Trophoblast cell (in vitro differentiated cells and primary cell): ENCODE measurements around the gene MLXIPL.
A peak's percentile ranks its signal among the peaks of the same experiment; 100 is the strongest.
"Not testable (repeated sequence)": the region's sequence is repeated elsewhere in the genome, so short reads cannot be mapped to it uniquely, and the experiment has no call there.

ENCODE experiments used
- DNase-seq, 2 donors: peaks; one replicate each; pipeline ENCODE4 v3.0.0-alpha.2; 2016
- H2AFZ ChIP-seq: 2 replicates; pipeline ENCODE4 v1.6.1; 2013; ENCODE audit warnings: low read length, moderate library complexity, mild to moderate bottlenecking; ENCODE audit not compliant: insufficient read depth, poor library complexity
- H2AK5ac ChIP-seq: 2 replicates; pipeline ENCODE4 v1.6.1; 2013; ENCODE audit warnings: mild to moderate bottlenecking, low read length
- H2BK120ac ChIP-seq: 2 replicates; pipeline ENCODE4 v1.6.1; 2013; ENCODE audit warnings: low read length, mild to moderate bottlenecking, moderate library complexity; ENCODE audit not compliant: insufficient read depth, poor library complexity
- H2BK12ac ChIP-seq: 2 replicates; pipeline ENCODE4 v1.6.1; 2013; ENCODE audit warnings: mild to moderate bottlenecking, low read length, moderate library complexity
- H2BK5ac ChIP-seq: 2 replicates; pipeline ENCODE4 v1.6.1; 2013; ENCODE audit warnings: low read length, low read depth, moderate library complexity, mild to moderate bottlenecking; ENCODE audit not compliant: poor library complexity
- H3K14ac ChIP-seq: 2 replicates; pipeline ENCODE4 v1.6.1; 2013; ENCODE audit warnings: mild to moderate bottlenecking, low read length
- H3K18ac ChIP-seq: 2 replicates; pipeline ENCODE4 v1.6.1; 2013; ENCODE audit warnings: mild to moderate bottlenecking, low read length
- H3K23ac ChIP-seq: 2 replicates; pipeline ENCODE4 v1.6.1; 2013; ENCODE audit warnings: low read length
- H3K27ac ChIP-seq: 2 replicates; pipeline ENCODE4 v1.5.1; 2013; ENCODE audit warnings: low read depth, mild to moderate bottlenecking, inconsistent platforms, low read length, moderate library complexity
- H3K27me3 ChIP-seq: 2 replicates; pipeline ENCODE4 v1.6.1; 2013; ENCODE audit warnings: inconsistent platforms, mild to moderate bottlenecking, low read length, moderate library complexity; ENCODE audit not compliant: insufficient read depth
- H3K36me3 ChIP-seq, 2 experiments: 1 replicate in 1 of 2; 2 replicates in 1 of 2; pipeline ENCODE4 v1.6.1; 2013; ENCODE audit warnings: low read length in 2 of 2, mild to moderate bottlenecking in 2 of 2, moderate library complexity in 1 of 2; ENCODE audit not compliant: insufficient read depth in 2 of 2, control insufficient read depth in 1 of 2
- H3K4ac ChIP-seq: 2 replicates; pipeline ENCODE4 v1.6.1; 2013; ENCODE audit warnings: low read depth, mild to moderate bottlenecking, low read length, moderate library complexity
- H3K4me1 ChIP-seq, 2 experiments: 1 replicate in 1 of 2; 2 replicates in 1 of 2; pipeline ENCODE4 v1.6.1; 2013; ENCODE audit warnings: low read length in 2 of 2, mild to moderate bottlenecking in 2 of 2, moderate library complexity in 1 of 2; ENCODE audit not compliant: insufficient read depth in 2 of 2, control insufficient read depth in 1 of 2
- H3K4me2 ChIP-seq: 2 replicates; pipeline ENCODE4 v1.6.1; 2013; ENCODE audit warnings: inconsistent platforms, mild to moderate bottlenecking, low read length, moderate library complexity
- H3K4me3 ChIP-seq: 2 replicates; pipeline ENCODE4 v1.5.1; 2013; ENCODE audit warnings: mild to moderate bottlenecking, low read depth, low read length, inconsistent platforms
- H3K79me1 ChIP-seq: one replicate; pipeline ENCODE4 v1.6.1; 2013; ENCODE audit warnings: low read length
- H3K79me2 ChIP-seq: 2 replicates; pipeline ENCODE4 v1.6.1; 2013; ENCODE audit warnings: low read length, mild to moderate bottlenecking; ENCODE audit not compliant: control insufficient read depth, insufficient read depth, poor library complexity
- H3K9ac ChIP-seq: 2 replicates; pipeline ENCODE4 v1.6.1; 2013; ENCODE audit warnings: mild to moderate bottlenecking, low read length
- H3K9me3 ChIP-seq: 2 replicates; pipeline ENCODE4 v1.6.1; 2013; ENCODE audit warnings: low read depth, mild to moderate bottlenecking, control low read depth, inconsistent platforms, low read length; ENCODE audit not compliant: insufficient read depth
- H4K12ac ChIP-seq: 2 replicates; pipeline ENCODE4 v1.6.1; 2013; ENCODE audit warnings: low read depth, mild to moderate bottlenecking, low read length, moderate library complexity
- H4K8ac ChIP-seq: 2 replicates; pipeline ENCODE4 v1.6.1; 2013; ENCODE audit warnings: low read depth, mild to moderate bottlenecking, low read length, moderate library complexity
- H4K91ac ChIP-seq: one replicate; pipeline ENCODE4 v1.6.1; 2013; ENCODE audit warnings: low read depth, mild to moderate bottlenecking, low read length, moderate library complexity
- WGBS: extraction: QIAGEN DNeasy Blood & Tissue Kit; methylation state at CpG from one replicate; pipeline ENCODE4 v1.1.7; 2013; ENCODE audit warnings: missing lambda C conversion rate; ENCODE audit not compliant: insufficient read length, insufficient coverage; ENCODE audit errors: extremely low coverage; 5-methylcytosine and 5-hydroxymethylcytosine counted together

Gene MLXIPL

DNA sequence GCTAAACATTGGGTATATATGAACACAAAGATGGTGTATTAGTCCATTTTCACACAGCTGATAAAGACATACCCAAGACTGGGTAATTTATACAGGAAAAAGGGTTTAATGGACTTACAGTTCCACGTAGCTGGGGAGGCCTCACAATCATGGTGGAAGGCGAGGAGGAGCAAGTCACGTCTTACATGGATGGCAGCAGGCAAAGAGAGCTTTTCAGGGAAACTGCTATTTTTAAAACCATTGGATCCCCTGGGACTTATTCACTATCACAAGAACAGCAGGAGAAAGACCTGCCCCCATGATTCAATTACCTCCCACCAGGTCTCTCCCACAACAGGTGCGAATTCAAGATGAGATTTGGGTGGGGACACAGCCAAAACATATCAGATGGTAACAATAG lies 31.0 kb upstream of the MLXIPL start:
- not testable (repeated sequence) for H3K4me3 ChIP-seq, H2AFZ ChIP-seq, H3K27me3 ChIP-seq, H3K4me1 ChIP-seq, H3K18ac ChIP-seq, H3K9me3 ChIP-seq, H3K79me1 ChIP-seq, DNase-seq, H3K9ac ChIP-seq, H4K8ac ChIP-seq, H3K4me2 ChIP-seq, H2AK5ac ChIP-seq, H2BK5ac ChIP-seq, H4K91ac ChIP-seq, H3K4ac ChIP-seq, H3K23ac ChIP-seq, H3K27ac ChIP-seq, H3K14ac ChIP-seq, H3K79me2 ChIP-seq, H3K36me3 ChIP-seq, H2BK120ac ChIP-seq, H4K12ac ChIP-seq, H2BK12ac ChIP-seq
- WGBS, result no CpG with 5 or more reads among the region's 4 CpGs

DNA sequence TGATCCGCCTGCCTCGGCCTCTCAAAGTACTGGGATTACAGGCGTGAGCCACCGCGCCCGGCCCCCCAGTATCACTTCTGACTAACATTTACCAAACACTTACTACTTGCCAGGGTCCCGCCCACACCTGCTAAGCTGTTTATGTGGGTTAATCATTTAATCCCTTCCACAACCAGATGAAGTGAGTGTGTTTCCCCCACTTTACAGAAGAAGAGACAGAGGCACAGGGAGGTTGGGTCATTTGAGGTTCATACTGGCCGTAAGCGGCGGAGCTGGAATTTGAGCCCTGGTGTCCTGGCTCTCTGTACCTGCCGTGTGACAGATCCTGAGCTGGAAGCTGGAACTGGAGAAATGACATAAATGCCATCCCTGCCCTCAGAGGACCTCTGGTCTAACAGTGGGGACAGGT lies 28.2 kb upstream of the MLXIPL start:
- H3K4ac ChIP-seq, result no peak overlapping the region
- H3K14ac ChIP-seq, result no peak overlapping the region
- no peaks in the 10 kb centered on the region for H3K79me1 ChIP-seq

DNA sequence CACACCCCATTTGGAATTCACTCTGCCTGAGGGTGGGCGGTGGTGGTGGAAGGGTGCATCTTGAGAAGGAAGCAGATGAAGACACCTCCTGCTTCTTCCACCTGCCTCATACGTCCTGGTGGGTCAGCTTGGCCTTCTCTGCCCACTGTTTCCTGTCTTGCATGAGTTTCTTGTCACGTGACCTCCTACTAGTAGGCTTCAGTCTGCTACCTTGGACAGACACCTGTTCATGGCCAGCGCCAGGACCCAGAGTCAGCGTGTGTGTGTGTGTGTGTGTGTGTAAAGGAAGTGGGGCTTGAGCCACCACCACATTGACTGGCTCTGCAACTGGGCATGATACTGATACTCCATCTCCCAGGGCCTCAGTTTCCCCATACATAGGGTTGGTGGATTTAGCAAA lies 26.2 kb upstream of the MLXIPL start:
- H4K91ac ChIP-seq, result no peak overlapping the region
- no peak overlapping the region for H2BK120ac ChIP-seq
- H2AK5ac ChIP-seq, result no peak overlapping the region
- H3K4me2 ChIP-seq, result no peak overlapping the region
- no peaks in the 10 kb centered on the region for H3K36me3 ChIP-seq
- H3K27ac ChIP-seq, result no peak overlapping the region
- DNase-seq, result no peak
- H3K4me3 ChIP-seq, result peak overlapping the region; percentile 0
- peaks cover 4% of the 10 kb centered on the region for H3K9me3 ChIP-seq
- H2AFZ ChIP-seq, result no peak overlapping the region
- WGBS, result no CpG with 5 or more reads among the region's 5 CpGs
- no peak overlapping the region for H2BK12ac ChIP-seq
- H3K14ac ChIP-seq, result no peak overlapping the region
- H3K18ac ChIP-seq, result no peak overlapping the region
- no peaks in the 10 kb centered on the region for H3K79me1 ChIP-seq
- H3K27me3 ChIP-seq, result peaks cover 30% of the 10 kb centered on the region
- H3K23ac ChIP-seq, result no peak overlapping the region
- H4K12ac ChIP-seq, result no peak overlapping the region
- peaks cover 0 to 4% of the 10 kb centered on the region in 2 experiments for H3K4me1 ChIP-seq
- H3K4ac ChIP-seq, result no peak overlapping the region
- no peak overlapping the region for H4K8ac ChIP-seq
- H2BK5ac ChIP-seq, result no peak overlapping the region
- H3K9ac ChIP-seq, result no peak overlapping the region
- no peaks in the 10 kb centered on the region for H3K79me2 ChIP-seq

More for the DNA sequence above, 28.2 kb upstream of the MLXIPL start:
- Histone ChIP-seq H3K4me2 (no peak overlapping the region), H4K91ac (no peak overlapping the region), H3K4me1 (peaks cover 0 to 4% of the 10 kb centered on the region in 2 experiments), H4K12ac (no peak overlapping the region), H3K27ac (no peak overlapping the region), H3K9ac (no peak overlapping the region), H2AK5ac (no peak overlapping the region), H3K9me3 (peaks cover under 1% of the 10 kb centered on the region), H3K36me3 (no peaks in the 10 kb centered on the region), H3K18ac (no peak overlapping the region), H3K79me2 (no peaks in the 10 kb centered on the region), H2BK12ac (no peak overlapping the region), H2BK5ac (no peak overlapping the region), H3K23ac (no peak overlapping the region), H3K4me3 (no peak overlapping the region), H2AFZ (no peak overlapping the region), H2BK120ac (no peak overlapping the region), H4K8ac (no peak overlapping the region), H3K27me3 (peaks cover 19% of the 10 kb centered on the region)
- WGBS, result no CpG with 5 or more reads among the region's 11 CpGs
- no peak for DNase-seq

DNA sequence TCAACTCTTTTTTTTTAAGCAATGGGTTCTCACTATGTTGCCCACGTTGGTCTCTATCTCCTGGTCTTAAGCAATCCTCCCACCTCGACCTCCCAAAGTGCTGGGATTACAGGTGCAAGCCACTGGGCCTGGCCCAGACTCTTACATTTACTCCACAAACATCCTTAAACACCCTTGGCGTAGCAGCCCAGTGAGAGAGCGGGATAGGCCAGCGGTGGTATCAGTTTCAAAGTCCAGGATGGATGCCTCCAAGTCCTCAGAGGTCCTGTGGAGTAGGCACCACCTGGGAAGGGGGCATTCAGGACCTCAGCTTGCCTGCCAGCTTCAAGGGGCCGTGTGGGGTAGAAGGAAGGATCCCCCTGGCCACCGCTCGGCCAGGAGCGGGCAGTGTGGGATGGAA lies 25.3 kb upstream of the MLXIPL start:
- H3K23ac ChIP-seq, result no peak overlapping the region
- H3K9me3 ChIP-seq, result peaks cover 4% of the 10 kb centered on the region
- peaks cover 0 to 4% of the 10 kb centered on the region in 2 experiments for H3K4me1 ChIP-seq
- no peaks in the 10 kb centered on the region for H3K36me3 ChIP-seq
- DNase-seq, result no peak
- H3K79me2 ChIP-seq, result no peaks in the 10 kb centered on the region
- no peak overlapping the region for H3K14ac ChIP-seq
- no peak overlapping the region for H2AK5ac ChIP-seq
- H3K4ac ChIP-seq, result no peak overlapping the region
- H3K18ac ChIP-seq, result no peak overlapping the region
- H3K9ac ChIP-seq, result no peak overlapping the region
- no peak overlapping the region for H3K27ac ChIP-seq
- no peaks in the 10 kb centered on the region for H3K79me1 ChIP-seq
- H3K4me2 ChIP-seq, result no peak overlapping the region
- peaks cover 30% of the 10 kb centered on the region for H3K27me3 ChIP-seq
- no peak overlapping the region for H4K12ac ChIP-seq
- H3K4me3 ChIP-seq, result peak overlapping the region; percentile 25
- H4K91ac ChIP-seq, result no peak overlapping the region
- no peak overlapping the region for H2BK120ac ChIP-seq
- no peak overlapping the region for H2BK12ac ChIP-seq
- no peak overlapping the region for H4K8ac ChIP-seq
- no peak overlapping the region for H2BK5ac ChIP-seq
- H2AFZ ChIP-seq, result no peak overlapping the region
- WGBS, result no CpG with 5 or more reads among the region's 9 CpGs
